ENCODE results near the gene VSIG1. TPM values are rescaled to one million over a fixed set of nuclear protein-coding genes. Genes with fewer than 3 reads are reported as not detected.

The VSIG1 gene
- total and polyA plus RNA-seq, 2 experiments from 2014 or later, result 5.2 to 12.8 TPM

DNA sequence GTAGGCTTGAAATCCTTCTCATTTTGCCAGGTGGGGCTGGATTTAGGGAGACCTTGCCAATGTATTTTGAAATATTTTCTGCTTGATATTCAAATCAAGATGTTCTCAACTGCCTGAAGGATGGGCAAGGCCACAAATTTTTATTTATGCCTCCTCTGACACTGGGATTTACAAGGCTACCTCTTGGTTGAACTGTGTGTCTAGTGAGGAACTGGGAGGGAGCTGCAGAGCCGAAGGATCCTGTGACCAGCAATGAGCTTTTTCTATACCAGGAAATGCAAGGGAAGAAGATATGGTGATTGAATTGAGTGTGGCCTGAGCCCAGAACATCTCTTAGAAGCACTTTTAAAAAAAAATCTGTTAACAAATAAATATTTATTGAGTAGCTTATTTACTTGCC, 14.9 kb downstream of the VSIG1 start:
- no peaks in the 10 kb centered on the region for H3K27me3 ChIP-seq
- 56% methylated on average over 1 of the region's 1 CpG for WGBS (ENCODE audit: low lambda C conversion rate, missing lambda C conversion rate)
- no peaks in the 10 kb centered on the region for H3K4me1 ChIP-seq (ENCODE audit: insufficient read depth)
- H3K4me3 ChIP-seq, result no peak overlapping the region
- H3K4me2 ChIP-seq, result no peak overlapping the region
- no peak overlapping the region for H3K27ac ChIP-seq
- no peaks in the 10 kb centered on the region for H3K9me3 ChIP-seq (ENCODE audit: low read depth)
- no peak for DNase-seq (ENCODE audit: low spot score)
- H3K79me2 ChIP-seq, result no peaks in the 10 kb centered on the region
- no peaks in the 10 kb centered on the region for H4K20me1 ChIP-seq (ENCODE audit: insufficient read depth, poor library complexity, severe bottlenecking)
- no peaks in the 10 kb centered on the region for H3K36me3 ChIP-seq (replicated peaks; ENCODE audit: insufficient read depth, low read depth)
- no peak for TF ChIP-seq CTCF (IDR thresholded peaks at IDR 0.05; ENCODE audit: poor library complexity)
- no peak for TF ChIP-seq EZH2phosphoT487 (IDR thresholded peaks at IDR 0.05; ENCODE audit: low read depth, severe bottlenecking, unreplicated experiment)
- no peak for TF ChIP-seq EZH2 (IDR thresholded peaks at IDR 0.05; ENCODE audit: borderline replicate concordance)
- H2AFZ ChIP-seq, result no peak overlapping the region
- no peaks in the 10 kb centered on the region for H3K9me2 ChIP-seq (replicated peaks; ENCODE audit: insufficient read depth)

DNA sequence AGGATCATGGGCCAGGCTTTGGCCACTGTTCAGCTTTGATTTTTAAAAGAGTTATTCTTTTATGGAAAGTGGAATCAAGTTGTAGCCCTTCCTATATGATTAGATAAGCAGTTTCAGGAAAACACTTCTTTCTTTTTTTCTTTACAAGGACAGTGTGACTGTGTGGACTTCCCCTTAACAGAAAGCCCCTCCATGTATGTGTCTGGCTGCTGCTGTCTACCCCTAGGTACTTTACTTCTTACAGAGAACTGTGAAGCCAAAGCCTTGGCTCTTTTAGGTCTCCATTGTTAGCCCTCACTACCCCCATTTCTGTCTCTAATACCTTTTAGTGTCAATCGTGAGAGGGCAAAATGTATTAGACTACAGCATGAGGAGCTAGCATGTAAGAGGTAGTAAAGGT, 19.1 kb downstream of the VSIG1 start:
- H4K20me1 ChIP-seq (ENCODE audit: insufficient read depth, poor library complexity, severe bottlenecking), result no peaks in the 10 kb centered on the region
- no peaks in the 10 kb centered on the region for H3K27me3 ChIP-seq
- H2AFZ ChIP-seq, result no peak overlapping the region
- H3K79me2 ChIP-seq, result no peaks in the 10 kb centered on the region
- WGBS (ENCODE audit: low lambda C conversion rate, missing lambda C conversion rate), result 93% methylated on average over 1 of the region's 1 CpG
- DNase-seq (ENCODE audit: low spot score), result no peak
- H3K9me2 ChIP-seq (replicated peaks; ENCODE audit: insufficient read depth), result no peaks in the 10 kb centered on the region
- TF ChIP-seq EZH2phosphoT487 (IDR thresholded peaks at IDR 0.05; ENCODE audit: low read depth, severe bottlenecking, unreplicated experiment) (no peak), CTCF (IDR thresholded peaks at IDR 0.05; ENCODE audit: poor library complexity) (no peak), EZH2 (IDR thresholded peaks at IDR 0.05; ENCODE audit: borderline replicate concordance) (no peak)
- H3K4me1 ChIP-seq (ENCODE audit: insufficient read depth), result no peaks in the 10 kb centered on the region
- H3K27ac ChIP-seq, result no peak overlapping the region
- no peak overlapping the region for H3K4me2 ChIP-seq
- H3K4me3 ChIP-seq, result no peak overlapping the region
- H3K36me3 ChIP-seq (replicated peaks; ENCODE audit: insufficient read depth, low read depth), result no peaks in the 10 kb centered on the region
- H3K9me3 ChIP-seq (ENCODE audit: low read depth), result no peaks in the 10 kb centered on the region

DNA sequence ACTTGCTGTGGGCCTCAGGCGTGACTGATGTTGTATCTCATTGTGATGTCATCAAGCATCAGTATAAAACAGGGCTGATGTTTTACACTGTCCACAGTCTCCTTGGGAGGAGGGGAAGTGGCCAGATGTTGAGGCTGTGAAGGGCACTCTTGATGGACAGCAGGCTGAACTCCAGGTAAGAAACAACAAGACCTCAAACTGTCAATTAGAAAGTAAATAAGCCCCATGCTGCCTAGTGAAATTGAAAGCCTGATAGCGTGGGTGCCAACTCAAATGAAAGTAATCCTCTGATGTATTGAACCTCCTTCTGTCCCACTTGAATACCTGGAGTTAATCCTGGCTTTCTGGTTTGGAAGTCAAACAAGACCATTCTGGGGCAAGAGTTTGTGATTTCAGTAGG, 19.7 kb downstream of the VSIG1 start:
- Histone ChIP-seq H3K9me3 (ENCODE audit: low read depth) (no peaks in the 10 kb centered on the region), H3K27ac (no peak overlapping the region), H3K79me2 (no peaks in the 10 kb centered on the region), H4K20me1 (ENCODE audit: insufficient read depth, poor library complexity, severe bottlenecking) (no peaks in the 10 kb centered on the region), H2AFZ (no peak overlapping the region), H3K36me3 (replicated peaks; ENCODE audit: insufficient read depth, low read depth) (no peaks in the 10 kb centered on the region), H3K4me3 (no peak overlapping the region), H3K27me3 (no peaks in the 10 kb centered on the region), H3K9me2 (replicated peaks; ENCODE audit: insufficient read depth) (no peaks in the 10 kb centered on the region), H3K4me1 (ENCODE audit: insufficient read depth) (no peaks in the 10 kb centered on the region), H3K4me2 (no peak overlapping the region)
- DNase-seq (ENCODE audit: low spot score), result no peak
- TF ChIP-seq CTCF (IDR thresholded peaks at IDR 0.05; ENCODE audit: poor library complexity), result no peak
- TF ChIP-seq EZH2phosphoT487 (IDR thresholded peaks at IDR 0.05; ENCODE audit: low read depth, severe bottlenecking, unreplicated experiment), result no peak
- TF ChIP-seq EZH2 (IDR thresholded peaks at IDR 0.05; ENCODE audit: borderline replicate concordance), result no peak
- 74% methylated on average over 2 of the region's 2 CpGs for WGBS (ENCODE audit: low lambda C conversion rate, missing lambda C conversion rate)

DNA sequence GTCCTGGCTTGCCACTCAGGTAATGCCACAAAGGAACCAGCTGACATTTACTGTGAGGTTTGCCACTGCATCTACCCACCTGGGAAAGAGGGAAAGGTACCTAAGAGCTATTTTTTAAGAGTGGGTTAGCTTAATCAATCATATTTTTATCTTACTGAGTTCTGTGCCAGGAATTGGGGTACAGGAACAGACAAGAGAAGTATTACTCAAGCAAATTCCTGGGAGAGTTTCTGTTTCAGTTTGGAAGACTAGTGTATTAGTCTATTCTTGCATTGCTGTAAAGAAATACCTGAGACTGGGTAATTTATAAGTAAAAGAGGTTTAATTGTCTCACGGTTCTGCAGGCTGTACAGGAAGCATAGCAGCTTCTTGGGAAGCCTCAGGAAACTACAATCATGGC, 23.3 kb downstream of the VSIG1 start:
- TF ChIP-seq EZH2 (IDR thresholded peaks at IDR 0.05; ENCODE audit: borderline replicate concordance), result no peak
- Histone ChIP-seq H2AFZ (no peak overlapping the region), H4K20me1 (ENCODE audit: insufficient read depth, poor library complexity, severe bottlenecking) (no peaks in the 10 kb centered on the region), H3K79me2 (no peaks in the 10 kb centered on the region), H3K36me3 (replicated peaks; ENCODE audit: insufficient read depth, low read depth) (no peaks in the 10 kb centered on the region), H3K9me2 (replicated peaks; ENCODE audit: insufficient read depth) (no peaks in the 10 kb centered on the region), H3K4me3 (no peak overlapping the region), H3K27me3 (no peaks in the 10 kb centered on the region), H3K9me3 (ENCODE audit: low read depth) (no peaks in the 10 kb centered on the region), H3K27ac (no peak overlapping the region), H3K4me1 (ENCODE audit: insufficient read depth) (no peaks in the 10 kb centered on the region), H3K4me2 (no peak overlapping the region)
- DNase-seq (ENCODE audit: low spot score), result no peak
- WGBS (ENCODE audit: low lambda C conversion rate, missing lambda C conversion rate), result 64% methylated on average over 1 of the region's 1 CpG
